SK-N-MC (cell line): ENCODE data around the gene ENTPD6.

Source experiments
- EZH2 ChIP-seq: fragments of 200-600 bp; sonication (generic); IDR thresholded peaks from one replicate; pipeline ENCODE4 v1.6.1; 2017; ENCODE audit warnings: antibody characterized with exemption
- FOXP2 ChIP-seq: optimal IDR thresholded peaks from 2 replicates; pipeline ENCODE3; 2011; ENCODE audit warnings: mild to moderate bottlenecking, moderate library complexity; ENCODE audit not compliant: insufficient read depth; ENCODE audit errors: extremely low read length, control extremely low read depth
- POLR2AphosphoS5 ChIP-seq: IDR thresholded peaks from 2 replicates; pipeline ENCODE4 v1.6.1; 2012; ENCODE audit warnings: mild to moderate bottlenecking, low read depth, low read length, borderline replicate concordance

DNA sequence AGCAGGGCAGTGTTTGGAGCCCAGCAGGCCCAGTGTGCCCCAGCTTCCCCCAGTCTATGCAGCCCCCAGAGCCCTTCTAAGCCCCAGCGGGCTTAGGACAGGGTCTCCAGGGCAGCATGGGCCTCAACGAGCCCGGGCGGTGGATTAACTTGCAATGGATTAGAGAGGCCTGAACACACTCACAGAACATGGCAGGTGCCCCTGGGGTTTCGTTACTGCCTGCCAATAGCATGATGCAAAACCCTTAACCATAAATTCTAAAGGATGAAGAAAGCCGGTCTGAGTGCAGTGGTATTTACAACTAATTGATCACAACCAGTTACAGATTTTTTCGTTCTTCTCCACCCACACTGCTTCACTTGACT, 18.9 kb downstream of the ENTPD6 start:
- no peak for TF ChIP-seq EZH2
- TF ChIP-seq POLR2AphosphoS5, result no peak
- TF ChIP-seq FOXP2, result no peak
